ENCODE data around the gene TMEM95.

Gene TMEM95

DNA sequence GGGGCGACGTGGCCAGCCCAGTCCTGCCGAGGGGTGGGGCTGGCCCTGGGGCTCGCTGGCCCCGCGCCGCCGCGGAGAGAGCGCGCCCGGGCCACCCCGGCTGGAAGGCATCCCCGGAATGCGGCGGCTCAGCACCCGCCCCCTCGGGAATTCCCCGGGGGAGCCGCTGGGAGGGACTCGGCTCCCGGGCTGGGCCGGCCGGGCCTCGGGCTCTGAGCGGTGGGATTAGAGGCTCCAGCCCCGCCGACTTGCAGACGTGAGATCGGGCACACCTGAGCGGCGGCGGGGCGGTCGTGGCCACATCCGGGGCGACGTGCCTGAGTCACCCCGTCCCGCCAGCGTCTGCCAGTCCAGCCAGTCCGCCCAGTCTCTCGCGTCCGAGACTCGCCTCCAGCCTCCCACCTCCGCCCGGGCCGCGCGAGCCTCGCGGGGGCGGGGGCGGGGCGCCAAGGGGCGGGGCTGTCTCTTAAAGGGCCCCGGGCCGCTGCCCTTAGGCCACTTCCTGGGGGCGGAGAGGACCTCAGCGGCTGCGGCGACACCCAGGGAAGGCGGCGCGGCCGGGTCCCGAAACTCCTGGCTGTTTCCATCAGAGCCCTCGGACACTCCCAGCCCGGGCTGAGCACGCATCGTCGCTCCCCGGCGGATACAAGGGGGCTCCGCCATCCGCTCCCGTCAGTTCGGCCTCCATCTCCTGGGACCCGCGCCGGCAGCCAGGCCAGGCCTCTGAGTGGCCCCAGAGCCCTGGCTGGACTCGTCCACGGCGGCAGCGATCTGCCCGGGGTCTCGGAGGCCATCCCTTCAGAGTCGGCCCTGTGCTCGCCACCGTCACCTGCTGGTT lies 3.1 kb upstream of the TMEM95 start, which contains the start of gene KCTD11:
KCTD11 (plus strand) TSS at position 498 of the 838 bp plus-strand sequence.
- H3K27me3 ChIP-seq (ENCODE audit: insufficient read depth, insufficient read length), result peaks cover 4% of the 10 kb centered on the region
- peaks cover 19% of the 10 kb centered on the region for H3K4me1 ChIP-seq (ENCODE audit: insufficient read depth, insufficient read length)
- H3K9ac ChIP-seq (ENCODE audit: insufficient read length, low read depth), result peak within 1 kb of the TSS; percentile 91
- no peak for TF ChIP-seq SUZ12 (IDR thresholded peaks at IDR 0.05; ENCODE audit: extremely low read depth, insufficient read depth, insufficient read length)
- TF ChIP-seq ZNF274 (IDR thresholded peaks at IDR 0.05; ENCODE audit: low read depth, low read length), result no peak
- no peak for TF ChIP-seq YY1 (IDR thresholded peaks at IDR 0.05; ENCODE audit: insufficient read depth, insufficient read length)
- no peaks in the 10 kb centered on the region for H3K9me3 ChIP-seq (ENCODE audit: insufficient read depth, low read length)
- H3K4me3 ChIP-seq (ENCODE audit: insufficient read length, low read depth), result peak within 1 kb of the TSS; percentile 81
- H3K36me3 ChIP-seq (ENCODE audit: insufficient read depth, insufficient read length, low read length), result no peaks in the 10 kb centered on the region
- DNase-seq (ENCODE audit: low read depth, low spot score), result no peak

DNA sequence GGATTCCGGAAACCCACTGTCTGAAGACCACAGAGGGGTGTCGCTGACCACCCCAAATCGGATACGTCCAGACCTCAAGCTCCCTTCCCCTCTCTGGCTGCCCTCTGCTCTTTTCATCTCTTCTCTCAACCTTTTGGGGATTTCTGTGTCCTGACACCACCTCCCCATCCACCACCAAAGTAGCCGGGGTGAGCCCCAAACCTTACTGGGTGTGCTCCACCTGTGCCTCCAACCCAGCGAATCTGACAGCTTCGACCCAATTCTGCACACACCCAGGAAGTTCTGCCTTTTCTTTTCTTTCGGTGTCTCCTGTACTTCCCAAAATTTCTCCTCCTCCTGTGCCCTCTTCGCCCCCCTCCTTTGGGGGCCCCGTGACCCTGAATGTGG lies 2.5 kb upstream of the TMEM95 start:
- H3K4me3 ChIP-seq (ENCODE audit: insufficient read length, low read depth), result peak overlapping the region; percentile 81
- peaks cover 19% of the 10 kb centered on the region for H3K4me1 ChIP-seq (ENCODE audit: insufficient read depth, insufficient read length)
- no peak for TF ChIP-seq ZNF274 (IDR thresholded peaks at IDR 0.05; ENCODE audit: low read depth, low read length)
- no peak for TF ChIP-seq SUZ12 (IDR thresholded peaks at IDR 0.05; ENCODE audit: extremely low read depth, insufficient read depth, insufficient read length)
- no peak for TF ChIP-seq YY1 (IDR thresholded peaks at IDR 0.05; ENCODE audit: insufficient read depth, insufficient read length)
- peak overlapping the region; percentile 91 for H3K9ac ChIP-seq (ENCODE audit: insufficient read length, low read depth)
- peaks cover 4% of the 10 kb centered on the region for H3K27me3 ChIP-seq (ENCODE audit: insufficient read depth, insufficient read length)
- no peaks in the 10 kb centered on the region for H3K9me3 ChIP-seq (ENCODE audit: insufficient read depth, low read length)
- no peak for DNase-seq (ENCODE audit: low read depth, low spot score)
- no peaks in the 10 kb centered on the region for H3K36me3 ChIP-seq (ENCODE audit: insufficient read depth, insufficient read length, low read length)

DNA sequence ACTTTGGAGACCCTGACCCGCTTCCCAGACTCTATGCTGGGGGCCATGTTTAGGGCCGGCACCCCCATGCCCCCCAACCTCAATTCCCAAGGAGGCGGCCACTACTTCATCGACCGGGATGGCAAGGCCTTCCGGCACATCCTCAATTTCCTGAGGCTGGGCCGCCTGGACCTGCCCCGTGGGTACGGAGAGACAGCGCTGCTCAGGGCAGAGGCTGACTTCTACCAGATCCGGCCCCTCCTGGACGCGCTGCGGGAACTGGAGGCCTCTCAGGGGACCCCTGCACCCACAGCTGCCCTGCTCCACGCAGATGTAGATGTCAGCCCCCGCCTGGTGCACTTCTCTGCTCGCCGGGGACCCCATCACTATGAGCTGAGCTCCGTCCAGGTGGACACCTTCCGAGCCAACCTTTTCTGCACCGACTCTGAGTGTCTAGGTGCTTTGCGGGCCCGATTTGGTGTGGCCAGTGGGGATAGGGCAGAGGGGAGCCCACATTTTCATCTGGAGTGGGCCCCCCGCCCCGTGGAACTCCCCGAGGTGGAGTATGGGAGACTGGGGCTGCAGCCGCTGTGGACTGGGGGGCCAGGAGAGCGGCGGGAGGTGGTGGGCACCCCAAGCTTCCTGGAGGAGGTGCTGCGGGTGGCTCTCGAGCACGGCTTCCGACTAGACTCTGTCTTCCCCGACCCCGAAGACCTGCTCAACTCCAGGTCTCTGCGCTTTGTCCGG lies 1.9 kb upstream of the TMEM95 start:
- Histone ChIP-seq H3K9me3 (ENCODE audit: insufficient read depth, low read length) (no peaks in the 10 kb centered on the region), H3K9ac (ENCODE audit: insufficient read length, low read depth) (peak overlapping the region; percentile 91), H3K36me3 (ENCODE audit: insufficient read depth, insufficient read length, low read length) (no peaks in the 10 kb centered on the region), H3K4me1 (ENCODE audit: insufficient read depth, insufficient read length) (peaks cover 19% of the 10 kb centered on the region), H3K27me3 (ENCODE audit: insufficient read depth, insufficient read length) (peaks cover 4% of the 10 kb centered on the region), H3K4me3 (ENCODE audit: insufficient read length, low read depth) (no peak overlapping the region)
- TF ChIP-seq YY1 (IDR thresholded peaks at IDR 0.05; ENCODE audit: insufficient read depth, insufficient read length), result no peak
- TF ChIP-seq ZNF274 (IDR thresholded peaks at IDR 0.05; ENCODE audit: low read depth, low read length), result no peak
- TF ChIP-seq SUZ12 (IDR thresholded peaks at IDR 0.05; ENCODE audit: extremely low read depth, insufficient read depth, insufficient read length), result no peak
- DNase-seq (ENCODE audit: low read depth, low spot score), result no peak

DNA sequence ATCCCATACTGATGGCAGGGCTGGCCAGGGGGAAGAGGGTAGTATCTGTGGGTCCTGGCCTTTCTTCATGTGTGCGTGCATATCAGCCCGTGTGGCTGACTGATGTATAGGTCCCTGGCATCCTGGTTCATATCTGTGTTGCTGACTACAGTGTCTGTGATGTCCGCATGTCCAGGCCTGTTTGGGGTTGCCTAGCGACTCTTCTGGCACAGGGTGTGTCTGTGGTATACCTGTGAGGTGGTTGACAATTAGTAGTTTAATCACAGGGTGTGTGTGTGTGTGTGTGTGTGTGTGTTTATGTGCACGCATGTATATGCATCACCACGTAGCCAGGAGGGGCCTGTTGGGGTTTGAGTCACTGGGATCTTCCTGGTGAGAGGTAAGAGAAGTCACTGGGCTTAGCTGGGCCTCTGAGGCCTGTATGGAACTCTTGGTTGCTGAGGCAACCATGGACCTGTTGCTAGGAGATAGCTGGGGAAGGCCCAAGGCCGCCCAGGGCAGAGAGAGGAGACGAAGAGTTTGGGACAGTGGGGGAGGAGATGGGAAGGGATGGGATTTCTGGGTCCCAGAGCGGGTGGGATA lies 603 bp upstream of the TMEM95 start:
- no peak for TF ChIP-seq SUZ12 (IDR thresholded peaks at IDR 0.05; ENCODE audit: extremely low read depth, insufficient read depth, insufficient read length)
- TF ChIP-seq YY1 (IDR thresholded peaks at IDR 0.05; ENCODE audit: insufficient read depth, insufficient read length), result no peak
- TF ChIP-seq ZNF274 (IDR thresholded peaks at IDR 0.05; ENCODE audit: low read depth, low read length), result no peak
- Histone ChIP-seq H3K36me3 (ENCODE audit: insufficient read depth, insufficient read length, low read length) (no peaks in the 10 kb centered on the region), H3K9me3 (ENCODE audit: insufficient read depth, low read length) (no peaks in the 10 kb centered on the region), H3K4me3 (ENCODE audit: insufficient read length, low read depth) (no peak overlapping the region), H3K27me3 (ENCODE audit: insufficient read depth, insufficient read length) (peaks cover 4% of the 10 kb centered on the region), H3K4me1 (ENCODE audit: insufficient read depth, insufficient read length) (peaks cover 14% of the 10 kb centered on the region), H3K9ac (ENCODE audit: insufficient read length, low read depth) (no peak overlapping the region)
- DNase-seq (ENCODE audit: low read depth, low spot score), result no peak

DNA sequence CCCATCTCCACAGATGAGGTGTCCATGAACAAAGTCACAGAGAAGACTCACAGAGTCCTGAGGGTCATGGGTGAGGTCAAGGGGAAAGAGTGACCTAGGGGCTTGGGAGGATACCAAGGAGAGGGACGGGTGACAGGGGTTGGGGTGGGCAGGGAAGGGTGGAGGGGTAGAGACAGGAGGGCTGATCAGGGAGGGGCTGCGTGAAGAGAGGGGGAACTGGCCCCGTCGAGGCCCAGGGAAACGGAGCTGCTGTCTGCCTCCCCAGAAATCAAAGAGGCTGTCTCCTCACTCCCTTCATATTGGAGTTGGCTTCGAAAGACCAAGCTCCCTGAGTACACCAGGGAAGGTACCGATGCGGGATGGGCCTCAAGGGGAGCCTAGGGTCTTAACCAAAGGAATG lies 617 bp downstream of the TMEM95 start:
- TF ChIP-seq YY1 (IDR thresholded peaks at IDR 0.05; ENCODE audit: insufficient read depth, insufficient read length) (no peak), SUZ12 (IDR thresholded peaks at IDR 0.05; ENCODE audit: extremely low read depth, insufficient read depth, insufficient read length) (no peak), ZNF274 (IDR thresholded peaks at IDR 0.05; ENCODE audit: low read depth, low read length) (no peak)
- no peaks in the 10 kb centered on the region for H3K9me3 ChIP-seq (ENCODE audit: insufficient read depth, low read length)
- no peak for DNase-seq (ENCODE audit: low read depth, low spot score)
- no peaks in the 10 kb centered on the region for H3K36me3 ChIP-seq (ENCODE audit: insufficient read depth, insufficient read length, low read length)
- no peak overlapping the region for H3K9ac ChIP-seq (ENCODE audit: insufficient read length, low read depth)
- no peak overlapping the region for H3K4me3 ChIP-seq (ENCODE audit: insufficient read length, low read depth)
- H3K27me3 ChIP-seq (ENCODE audit: insufficient read depth, insufficient read length), result peaks cover 4% of the 10 kb centered on the region
- H3K4me1 ChIP-seq (ENCODE audit: insufficient read depth, insufficient read length), result peaks cover 10% of the 10 kb centered on the region

DNA sequence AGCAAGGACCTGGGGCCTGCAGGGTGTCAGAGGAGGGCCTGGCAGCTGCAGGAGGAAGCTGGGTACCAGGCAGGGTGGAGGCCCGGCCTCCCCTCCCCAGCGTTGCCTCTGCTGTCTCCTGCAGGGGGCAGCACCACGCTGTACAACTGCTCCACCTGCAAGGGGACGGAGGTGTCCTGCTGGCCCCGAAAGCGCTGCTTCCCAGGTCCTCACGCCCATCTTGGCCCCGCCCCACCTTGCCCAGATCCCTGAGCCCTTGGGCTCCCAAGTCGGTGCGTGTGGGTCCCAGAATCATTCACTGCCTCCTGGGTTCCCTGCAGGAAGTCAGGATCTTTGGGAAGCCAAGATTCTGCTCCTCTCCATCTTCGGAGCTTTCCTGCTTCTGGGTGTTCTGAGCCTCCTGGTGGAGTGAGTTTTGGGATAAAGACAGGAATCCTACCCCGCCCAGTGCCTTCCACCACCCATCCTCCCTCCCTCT lies 1.2 kb downstream of the TMEM95 start:
- Histone ChIP-seq H3K9me3 (ENCODE audit: insufficient read depth, low read length) (no peaks in the 10 kb centered on the region), H3K27me3 (ENCODE audit: insufficient read depth, insufficient read length) (peaks cover 4% of the 10 kb centered on the region), H3K36me3 (ENCODE audit: insufficient read depth, insufficient read length, low read length) (no peaks in the 10 kb centered on the region), H3K9ac (ENCODE audit: insufficient read length, low read depth) (peak overlapping the region; percentile 61), H3K4me1 (ENCODE audit: insufficient read depth, insufficient read length) (peaks cover 10% of the 10 kb centered on the region), H3K4me3 (ENCODE audit: insufficient read length, low read depth) (peak overlapping the region; percentile 11)
- TF ChIP-seq ZNF274 (IDR thresholded peaks at IDR 0.05; ENCODE audit: low read depth, low read length) (no peak), YY1 (IDR thresholded peaks at IDR 0.05; ENCODE audit: insufficient read depth, insufficient read length) (no peak), SUZ12 (IDR thresholded peaks at IDR 0.05; ENCODE audit: extremely low read depth, insufficient read depth, insufficient read length) (no peak)
- peak; percentile 75 for DNase-seq (ENCODE audit: low read depth, low spot score)

Data from NT2/D1 (cell line).